WTC11 (cell line): ENCODE measurements around the gene TRIM2.

Source experiments
- CREB1 ChIP-seq: sonication (generic); formaldehyde crosslinking; IDR thresholded peaks from 2 replicates; pipeline ENCODE4 v1.8.0; 2023; ENCODE audit warnings: mild to moderate bottlenecking, missing genetic modification reagents
- CTCF ChIP-seq: fragments of 200-600 bp; IDR thresholded peaks from 2 replicates; pipeline ENCODE4 v1.8.0; 2022; ENCODE audit warnings: antibody characterized with exemption
- ELF4 ChIP-seq: sonication (generic); formaldehyde crosslinking; IDR thresholded peaks from 2 replicates; pipeline ENCODE4 v1.8.1; 2022; ENCODE audit warnings: low read depth, mild to moderate bottlenecking, moderate library complexity, missing genetic modification reagents
- FOXK1 ChIP-seq: sonication (generic); formaldehyde crosslinking; IDR thresholded peaks from 2 replicates; pipeline ENCODE4 v1.8.0; 2022; ENCODE audit warnings: mild to moderate bottlenecking, moderate library complexity, missing genetic modification reagents
- GRHL2 ChIP-seq: fragments of 250-450 bp; sonication (Bioruptor Pico); IDR thresholded peaks from 2 replicates; pipeline ENCODE4 v1.8.0; 2022; ENCODE audit warnings: mild to moderate bottlenecking, moderate library complexity; ENCODE audit not compliant: insufficient replicate concordance, severe bottlenecking
- JUN ChIP-seq: sonication (generic); formaldehyde crosslinking; IDR thresholded peaks from 2 replicates; pipeline ENCODE4 v1.8.0; 2023; ENCODE audit warnings: mild to moderate bottlenecking, missing genetic modification reagents
- KAT7 ChIP-seq: sonication (generic); formaldehyde crosslinking; IDR thresholded peaks from 2 replicates; pipeline ENCODE4 v1.8.1; 2023; ENCODE audit warnings: missing genetic modification reagents, mild to moderate bottlenecking, borderline replicate concordance
- NR1H2 ChIP-seq: sonication (generic); formaldehyde crosslinking; IDR thresholded peaks from 2 replicates; pipeline ENCODE4 v1.9.0; 2021; ENCODE audit warnings: mild to moderate bottlenecking, moderate library complexity, missing genetic modification reagents
- ZNF138 ChIP-seq: sonication (generic); formaldehyde crosslinking; conservative IDR thresholded peaks from 2 replicates; pipeline ENCODE4 v1.8.1; 2022; ENCODE audit warnings: mild to moderate bottlenecking, moderate library complexity, missing genetic modification reagents
- ZNF219 ChIP-seq: sonication (generic); formaldehyde crosslinking; IDR thresholded peaks from 2 replicates; pipeline ENCODE4 v1.8.0; 2023; ENCODE audit warnings: missing genetic modification reagents, mild to moderate bottlenecking, borderline replicate concordance
- ZNF317 ChIP-seq: sonication (generic); formaldehyde crosslinking; IDR thresholded peaks from 2 replicates; pipeline ENCODE4 v1.8.1; 2023; ENCODE audit warnings: low read depth, mild to moderate bottlenecking, moderate library complexity, missing genetic modification reagents, borderline replicate concordance

- TF ChIP-seq CTCF, result no peak
- TF ChIP-seq GRHL2 (CRISPR knock-in tag), result no peak
- TF ChIP-seq KAT7 (CRISPR knock-in tag), result no peak
- TF ChIP-seq CREB1 (CRISPR knock-in tag), result no peak
- no peak for TF ChIP-seq ZNF138 (CRISPR knock-in tag)
- TF ChIP-seq ZNF317 (CRISPR knock-in tag), result no peak
- no peak for TF ChIP-seq ZNF219 (CRISPR knock-in tag)
- TF ChIP-seq FOXK1 (CRISPR knock-in tag), result no peak
- TF ChIP-seq JUN, result no peak
- TF ChIP-seq NR1H2 (CRISPR knock-in tag), result no peak
- TF ChIP-seq ELF4 (CRISPR knock-in tag), result no peak
Observed at GRCh38 chr4:153369021-153369420, 164.8 kb downstream of the TRIM2 start.
